Stimulated activated CD8-positive, alpha-beta memory T cell treated with anti-CD3 and anti-CD28 coated beads, Interleukin-7, amount 100 ng/mL, for 4 hours (primary cell): ENCODE results near the gene SPINK1.
"Not testable (repeated sequence)": the region's sequence is repeated elsewhere in the genome, so short reads cannot be mapped to it uniquely, and the experiment has no call there.

ENCODE experiments used
- DNase-seq, 2 donors: peaks; one replicate each; pipeline ENCODE4 v3.0.0-alpha.2; 2020; ENCODE audit warnings: low read depth in 2 of 2

The SPINK1 gene

DNA sequence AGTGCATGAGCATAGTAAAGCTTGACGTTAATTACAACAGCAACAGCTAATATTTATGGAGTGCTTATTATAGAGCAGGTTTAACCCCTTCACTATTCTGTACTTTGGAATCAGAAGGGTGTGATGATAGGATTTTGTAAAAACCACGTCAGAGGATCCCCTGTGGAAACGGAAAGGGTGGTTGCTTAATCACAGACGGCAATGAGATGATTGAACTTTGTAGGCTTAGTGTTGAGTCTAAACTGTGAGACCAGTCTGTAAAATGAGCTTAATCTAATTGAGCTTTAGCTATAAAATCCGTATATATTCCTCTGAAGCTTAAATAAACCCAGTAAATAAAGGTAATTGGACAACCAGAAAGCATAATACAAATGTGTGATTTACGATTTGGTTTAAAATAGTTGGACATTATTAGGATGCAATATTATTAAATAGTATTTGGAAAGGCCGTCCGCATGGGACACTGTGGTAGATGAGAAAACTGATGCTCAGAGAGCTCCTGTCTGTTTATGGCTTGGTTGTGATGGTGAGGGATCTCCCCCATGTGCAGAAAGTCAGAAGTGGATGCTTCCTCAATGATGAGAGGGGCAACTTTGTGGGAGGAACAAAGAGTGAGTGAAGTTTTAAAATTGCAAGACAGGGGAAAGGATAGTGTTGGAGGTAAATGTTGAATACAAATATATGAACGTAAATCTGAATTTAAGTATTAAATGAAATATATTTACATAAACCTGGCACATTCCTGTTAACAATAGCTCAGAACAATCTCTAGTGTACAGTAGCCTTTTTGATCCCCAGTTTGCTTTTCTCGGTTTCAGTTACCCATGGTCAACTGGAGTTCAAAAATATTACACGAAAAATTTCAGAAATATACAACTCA lies 23.7 kb upstream of the SPINK1 start:
- DNase-seq: no peak

GRCh38 chr5:147854331-147854730 lies 22.9 kb upstream of the SPINK1 start:
- DNase-seq: no peak

DNA sequence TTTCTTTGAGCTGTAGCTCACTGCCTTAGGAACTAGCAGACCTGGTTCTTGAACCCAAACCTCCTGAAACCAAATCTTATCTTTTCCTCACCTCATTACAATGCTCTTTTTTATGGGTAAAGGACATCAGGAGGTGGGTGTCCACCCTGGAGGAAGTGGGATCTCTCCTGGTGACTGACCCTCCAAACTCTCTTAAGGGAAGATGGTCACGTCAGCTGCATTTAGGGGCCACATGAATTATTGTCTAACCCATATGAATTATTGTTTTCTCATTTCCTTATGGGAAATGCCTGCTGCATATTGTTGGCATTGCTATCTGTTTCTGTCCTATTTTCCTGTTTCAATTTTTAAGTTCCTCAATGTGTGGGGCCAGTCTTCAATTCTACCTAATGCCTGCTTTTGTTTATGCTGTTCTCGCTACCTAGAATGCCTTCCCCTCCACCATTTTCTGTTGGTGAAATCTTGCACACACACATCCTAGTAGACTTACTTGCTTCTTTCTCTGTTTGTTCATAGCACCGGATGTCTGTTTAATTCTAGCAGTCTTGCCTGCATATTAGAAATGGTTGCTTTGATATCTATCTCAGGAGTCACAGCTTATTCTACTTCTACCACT lies 22.0 kb upstream of the SPINK1 start:
- DNase-seq: no peak

GRCh38 chr5:147852365-147852764 lies 20.9 kb upstream of the SPINK1 start:
- no peak for DNase-seq

DNA sequence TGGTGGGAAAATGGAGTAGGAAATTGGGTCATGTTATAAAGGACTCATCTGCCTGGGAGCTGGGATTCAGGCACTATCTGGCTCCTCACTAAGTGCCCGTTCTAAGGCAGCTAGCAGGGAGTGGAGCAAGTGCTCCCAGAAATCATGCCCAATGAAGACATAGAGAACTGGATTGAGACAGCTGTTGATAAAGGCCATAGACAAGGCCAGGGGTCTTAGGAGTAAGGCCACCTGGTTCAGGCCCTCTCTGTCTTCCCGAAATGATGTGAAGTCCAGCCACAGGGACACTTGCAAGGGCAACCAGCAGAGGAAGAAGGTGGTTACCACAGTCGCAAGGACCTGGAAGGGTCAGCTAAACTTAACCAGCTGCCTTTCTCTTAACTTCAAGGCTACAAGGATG lies 20.1 kb upstream of the SPINK1 start:
- no peak for DNase-seq

GRCh38 chr5:147849226-147849625 lies 17.8 kb upstream of the SPINK1 start:
- DNase-seq: no peak

DNA sequence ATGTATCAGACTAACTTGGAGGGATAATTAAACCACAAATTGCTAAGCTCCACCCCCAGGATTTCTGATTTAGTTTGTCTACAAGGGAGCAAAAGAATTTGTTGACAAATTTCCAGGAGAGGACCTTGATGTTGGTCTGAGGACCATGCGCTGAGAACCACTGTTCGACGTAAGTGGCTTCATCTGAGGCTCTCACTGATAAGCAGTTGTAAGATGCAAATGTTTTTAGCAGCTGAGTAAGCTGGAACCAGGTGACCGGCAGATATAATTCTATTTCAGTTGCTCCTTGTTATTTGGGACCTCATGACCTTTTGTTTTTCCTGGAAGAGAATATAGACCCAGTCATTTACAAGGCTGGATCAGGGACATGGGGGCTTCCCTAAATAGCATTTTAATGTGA lies 14.1 kb upstream of the SPINK1 start:
- no peak for DNase-seq

DNA sequence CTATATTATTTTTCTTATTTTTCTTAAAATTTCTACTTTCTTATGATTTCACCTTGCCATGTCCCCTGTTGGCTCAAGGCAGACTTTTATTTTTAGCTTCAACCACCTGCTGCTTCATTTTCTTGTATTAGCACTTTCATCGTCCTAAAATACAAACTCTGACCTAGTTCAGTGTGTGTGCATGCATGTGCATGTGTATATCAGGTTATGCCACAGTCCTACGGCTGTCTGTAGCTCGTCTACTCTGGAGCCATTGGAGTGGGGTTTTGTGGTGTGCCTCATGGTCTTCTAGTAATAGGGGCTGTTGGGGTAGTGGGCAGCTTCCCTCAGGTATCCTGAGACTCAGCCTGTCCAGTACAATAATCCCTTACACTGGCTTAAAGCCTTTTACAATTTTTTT lies 13.4 kb upstream of the SPINK1 start:
- no peak for DNase-seq

DNA sequence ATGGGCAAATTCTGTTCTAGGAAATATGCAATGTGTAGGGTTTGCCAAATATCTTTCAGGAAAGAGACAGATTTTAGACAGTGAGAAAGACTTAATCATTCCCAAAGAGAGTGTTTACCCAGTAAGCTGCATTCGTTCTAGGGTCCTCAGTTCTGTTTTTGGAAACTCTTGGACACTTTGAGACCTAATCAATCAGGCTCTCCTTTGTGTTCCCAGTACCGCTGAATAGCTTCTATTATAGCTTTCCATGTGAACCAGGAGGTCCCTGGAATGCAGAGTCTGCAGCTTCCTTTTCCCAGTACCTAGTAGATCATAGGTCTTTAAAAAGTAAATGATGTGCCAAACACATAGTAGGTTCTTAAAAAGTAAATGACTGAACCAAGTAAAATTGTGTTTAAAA lies 11.4 kb upstream of the SPINK1 start:
- DNase-seq: no peak

- DNase-seq: no peak
These were observed 5.0 kb upstream of the SPINK1 start for GRCh38 chr5:147836439-147836838.

DNA sequence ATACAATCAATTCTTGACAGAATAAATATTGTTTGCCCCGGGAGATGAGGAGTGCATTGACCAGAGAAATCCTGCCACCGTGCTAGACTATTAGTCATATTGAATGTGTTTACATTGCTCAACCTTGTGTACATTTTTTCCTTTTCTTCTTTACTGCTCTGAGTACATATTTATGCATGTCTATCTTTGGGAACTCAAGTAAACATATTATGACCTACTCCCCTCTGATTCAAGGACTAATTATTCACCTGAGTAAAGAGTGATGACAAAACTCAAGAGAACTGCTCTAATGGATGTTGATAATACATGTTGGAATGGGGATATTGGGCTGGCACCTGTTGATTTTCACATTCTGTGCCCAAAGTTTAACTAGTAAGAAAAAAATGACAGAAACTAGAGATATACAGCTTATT lies 3.9 kb upstream of the SPINK1 start:
- no peak for DNase-seq

- no peak for DNase-seq
These were observed 1.1 kb upstream of the SPINK1 start for GRCh38 chr5:147832541-147832940.

GRCh38 chr5:147830035-147830434 lies 1.4 kb downstream of the SPINK1 start:
- DNase-seq: no peak

- DNase-seq: not testable (repeated sequence)
These were observed 4.5 kb downstream of the SPINK1 start for GRCh38 chr5:147827017-147827416.

DNA sequence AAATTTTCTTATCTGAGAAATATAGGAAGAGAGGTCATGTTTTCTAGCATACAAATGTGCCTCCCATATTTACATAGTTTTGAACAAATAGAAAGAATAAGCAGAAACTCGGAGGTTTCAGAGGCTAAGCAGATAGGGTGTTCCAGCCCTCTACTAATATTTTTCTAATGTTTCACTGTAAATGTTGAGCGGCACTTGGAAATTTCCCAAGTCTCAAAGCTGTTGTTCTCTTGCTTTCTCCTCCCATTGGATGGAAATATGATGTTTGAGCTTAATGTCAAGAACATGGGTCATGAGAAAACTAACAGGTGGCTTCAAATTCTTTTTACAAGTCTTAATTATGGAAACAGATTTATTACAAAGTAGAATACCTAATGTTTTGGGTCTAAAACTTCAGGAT lies 5.1 kb downstream of the SPINK1 start:
- DNase-seq: no peak

GRCh38 chr5:147822686-147823491 lies 8.6 kb downstream of the SPINK1 start:
- DNase-seq: peak in 1 of 2 donors; percentile 3

- not testable (repeated sequence) for DNase-seq
These were observed 9.2 kb downstream of the SPINK1 start for GRCh38 chr5:147822222-147822621.

DNA sequence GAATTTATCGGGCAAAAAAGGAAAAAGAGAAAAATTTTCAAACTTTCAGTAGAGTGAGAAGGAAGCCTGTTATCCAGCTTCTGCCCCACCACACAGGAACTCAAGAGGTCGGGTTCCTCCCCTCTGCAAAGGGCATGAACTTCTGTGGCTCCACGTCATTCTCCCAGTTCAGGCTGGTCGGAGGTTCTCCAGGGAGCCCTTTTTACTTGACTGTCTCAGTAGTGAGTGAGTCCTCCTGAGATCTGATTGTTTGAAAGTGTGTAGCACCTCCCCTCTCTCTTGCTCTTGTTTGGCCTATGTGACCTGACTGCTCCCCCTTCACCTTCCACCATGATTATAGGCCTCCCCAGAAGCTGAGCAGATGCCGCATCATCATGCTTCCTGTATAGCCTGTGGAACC lies 9.7 kb downstream of the SPINK1 start:
- no peak for DNase-seq

DNA sequence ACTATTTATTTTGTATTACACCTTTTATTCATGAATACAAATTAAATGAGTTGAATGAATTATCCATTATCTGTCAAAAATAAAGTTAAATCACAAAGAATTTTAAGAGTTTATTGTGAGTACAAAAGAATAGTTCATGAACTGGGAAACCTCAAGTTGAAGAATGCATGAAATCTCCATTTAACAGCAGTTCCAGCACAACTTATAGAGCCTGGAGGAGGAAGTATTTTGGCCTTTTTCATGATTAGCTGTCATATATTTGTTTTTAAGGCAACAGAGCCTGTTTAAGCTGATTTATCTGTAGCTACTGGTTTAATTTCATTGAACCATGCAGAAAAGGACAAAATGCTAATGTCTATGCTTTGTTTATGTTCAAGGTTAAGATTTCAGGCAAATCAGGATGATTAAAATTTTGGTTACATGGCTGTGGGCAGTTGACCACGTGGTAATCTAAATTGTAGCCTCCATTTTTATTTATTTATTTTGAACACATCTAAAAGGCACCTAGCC lies 12.2 kb downstream of the SPINK1 start:
- no peak for DNase-seq

- DNase-seq: no peak
These were observed 13.2 kb downstream of the SPINK1 start for GRCh38 chr5:147818290-147818689.

- DNase-seq: no peak
These were observed 17.8 kb downstream of the SPINK1 start for GRCh38 chr5:147813696-147814095.
